Forelimb muscle (tissue), 1 donor: ENCODE results near the gene FBXO11. TPM values are rescaled to one million over a fixed set of nuclear protein-coding genes. Genes with fewer than 3 reads are reported as not detected.
A peak's percentile ranks its signal among the peaks of the same experiment; 100 is the strongest.

Experiments used
- DNase-seq: peaks from one replicate; pipeline ENCODE4 v3.0.0-alpha.2; 2013; ENCODE audit warnings: low read depth
- polyA plus RNA-seq: library from polyadenylated mRNA; unstranded; fragments of 120-200 nt; gene quantifications from one replicate; pipeline ENCODE4 v1.2.1, GENCODE V29; 2013; ENCODE audit not compliant: insufficient read length

FBXO11 gene
- polyA plus RNA-seq, 1 donor = 47.7 TPM

DNA sequence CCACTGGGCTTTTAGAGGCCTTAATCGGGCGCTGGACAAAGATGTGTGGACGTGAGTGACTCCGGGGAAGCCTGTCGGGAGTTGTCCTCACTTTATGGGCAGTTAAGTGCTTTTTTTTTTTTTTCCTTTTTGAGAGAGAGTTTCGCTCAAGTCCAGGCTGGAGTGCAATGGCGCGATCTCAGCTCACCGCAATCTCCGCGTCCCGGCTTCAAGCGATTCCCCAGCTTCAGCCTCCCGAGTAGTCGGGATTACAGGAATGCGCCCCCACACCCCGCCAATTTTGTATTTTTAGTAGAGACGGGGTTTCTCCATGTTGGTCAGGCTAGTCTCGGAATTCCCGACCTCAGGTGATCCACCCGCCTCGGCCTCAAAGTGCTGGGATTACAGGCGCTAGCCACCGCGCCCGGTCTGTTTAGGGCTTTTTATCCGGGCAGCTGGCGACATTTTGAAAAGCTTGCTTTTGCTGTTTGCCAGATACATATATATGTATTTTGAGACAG lies 121.9 kb downstream of the FBXO11 start:
- no peak for DNase-seq

DNA sequence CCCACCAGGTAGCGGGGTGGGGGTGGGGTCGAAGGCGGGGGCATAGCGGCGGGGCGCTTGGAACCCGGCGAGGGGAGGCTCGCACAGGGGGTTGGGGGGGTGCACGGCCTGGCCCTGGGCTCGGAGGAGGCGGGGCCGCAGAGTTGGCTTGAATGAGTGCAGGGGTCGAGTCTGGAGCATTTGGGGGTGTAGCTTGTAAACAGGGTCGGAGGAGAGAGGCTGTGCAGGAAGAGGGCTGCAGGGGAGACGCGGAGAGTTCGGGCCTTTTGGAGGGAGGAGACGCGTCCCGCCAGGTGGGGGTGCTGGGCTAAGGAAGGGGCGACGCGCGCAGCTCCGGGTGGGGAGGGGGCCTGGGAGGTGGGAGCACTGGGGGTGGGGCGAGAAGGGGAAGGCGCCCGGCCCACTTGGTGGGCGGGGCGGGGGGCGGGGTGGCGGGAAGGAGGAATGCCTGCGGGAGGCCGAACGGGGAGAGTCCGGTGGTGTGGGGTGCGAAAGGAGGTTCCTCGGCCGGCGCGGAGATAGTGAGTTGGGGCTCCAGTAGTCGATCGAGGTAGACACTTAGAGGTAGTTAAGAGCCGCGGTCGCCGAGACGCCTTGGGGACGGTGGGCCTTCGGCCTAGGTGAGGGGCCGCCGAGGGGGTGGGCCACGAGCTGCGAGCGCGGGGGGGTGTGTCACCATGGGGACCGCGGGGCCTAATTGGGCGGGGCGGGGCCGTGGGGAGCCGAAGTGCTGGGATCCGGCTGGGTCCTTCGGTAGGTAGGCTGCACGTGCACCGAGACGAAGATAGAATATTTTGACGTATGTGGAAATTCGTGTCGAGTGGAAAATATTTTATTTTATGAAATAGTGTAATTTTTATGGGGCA lies 122.6 kb downstream of the FBXO11 start:
- no peak for DNase-seq

GRCh38 chr2:47782671-47783485 lies 123.4 kb downstream of the FBXO11 start, which contains the start of gene MSH6:
TSS of gene MSH6 (plus strand) at chr2:47783145. CDS start at chr2:47783234, 89 bp downstream.
- peak; percentile 65 for DNase-seq

- no peak for DNase-seq
Measured at GRCh38 chr2:47782381-47782670, 124.0 kb downstream of the FBXO11 start.

DNA sequence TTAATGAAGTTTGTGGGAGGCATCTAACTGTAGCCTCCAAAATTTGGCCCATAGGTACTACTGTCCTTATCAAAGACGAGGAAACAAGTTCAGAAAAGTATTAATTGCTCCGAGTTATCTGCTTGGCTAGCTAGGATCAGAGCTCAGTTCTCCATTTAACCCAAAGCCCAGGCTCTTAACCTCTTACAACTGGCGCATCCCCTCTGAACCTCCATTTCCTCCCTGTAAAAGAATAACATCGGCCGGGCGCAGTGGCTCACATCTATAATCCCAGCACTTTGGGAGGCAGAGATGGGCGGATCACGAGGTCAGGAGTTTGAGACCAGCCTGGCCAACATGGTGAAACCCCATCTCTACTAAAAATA lies 126.9 kb downstream of the FBXO11 start:
- DNase-seq = no peak

DNA sequence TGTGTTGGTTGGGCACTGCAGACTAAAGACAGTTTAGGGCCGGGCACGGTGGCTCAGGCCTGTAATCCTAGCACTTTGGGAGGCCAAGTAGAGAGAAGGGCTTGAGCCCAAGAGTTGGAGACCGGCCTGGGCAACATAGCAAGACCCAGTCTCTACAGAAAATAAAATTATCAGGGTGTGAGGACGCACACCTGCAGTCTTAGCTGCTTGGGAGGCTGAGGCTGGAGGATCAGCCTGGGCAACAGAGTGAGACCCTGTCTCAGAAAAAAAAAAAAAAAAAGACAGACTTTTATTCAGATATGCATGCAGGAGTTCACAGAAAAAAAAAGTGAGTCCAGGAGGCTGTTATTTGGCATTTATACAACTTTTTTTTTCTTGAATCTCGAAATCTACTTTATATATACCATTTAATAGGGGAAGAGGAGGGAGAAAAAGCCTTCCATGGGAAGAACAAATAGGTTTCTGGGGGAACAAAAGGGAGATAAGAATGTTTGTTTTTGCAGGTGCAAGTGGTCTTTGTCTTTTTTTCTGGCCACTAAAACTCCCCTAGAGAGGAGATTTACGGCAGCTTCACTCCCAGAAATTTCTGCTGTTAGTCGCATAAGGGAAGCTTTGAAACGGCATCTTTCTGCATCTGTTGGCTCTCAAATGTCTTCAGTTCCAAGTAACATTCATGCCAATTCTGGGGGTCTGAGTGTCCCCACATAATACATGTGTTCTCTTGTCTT lies 127.4 kb downstream of the FBXO11 start:
- DNase-seq = no peak

DNA sequence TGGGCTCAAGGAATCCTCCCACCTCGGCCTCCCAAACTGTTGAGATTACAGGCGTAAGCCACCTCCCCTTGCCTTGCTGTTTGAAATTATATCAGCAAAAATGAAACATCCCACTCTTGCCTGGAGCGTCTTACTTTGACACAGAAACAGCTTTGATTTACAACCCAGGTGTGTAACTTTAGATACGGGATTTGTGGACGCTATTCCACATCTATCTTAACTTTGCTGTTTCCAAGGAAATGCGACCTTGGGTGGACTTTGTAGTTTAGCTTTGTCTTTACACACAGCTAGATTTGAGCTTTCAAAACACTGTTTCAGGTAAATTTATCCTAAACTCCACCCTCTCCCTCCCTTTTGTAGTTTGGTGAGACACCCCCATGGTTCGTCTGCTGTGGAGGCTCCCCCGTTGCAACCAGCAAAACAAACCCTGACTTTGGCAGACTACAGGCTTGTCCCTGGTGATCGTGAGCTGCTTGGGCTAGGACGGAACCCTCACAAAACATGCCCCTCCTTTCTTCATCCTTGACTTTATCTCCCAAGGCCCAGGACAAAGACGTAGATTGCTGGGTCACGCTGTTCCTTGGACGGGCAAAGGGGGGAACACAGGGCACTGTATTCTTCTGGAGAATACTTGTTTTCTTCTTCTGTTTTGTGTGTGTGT lies 128.9 kb downstream of the FBXO11 start:
- no peak for DNase-seq

DNA sequence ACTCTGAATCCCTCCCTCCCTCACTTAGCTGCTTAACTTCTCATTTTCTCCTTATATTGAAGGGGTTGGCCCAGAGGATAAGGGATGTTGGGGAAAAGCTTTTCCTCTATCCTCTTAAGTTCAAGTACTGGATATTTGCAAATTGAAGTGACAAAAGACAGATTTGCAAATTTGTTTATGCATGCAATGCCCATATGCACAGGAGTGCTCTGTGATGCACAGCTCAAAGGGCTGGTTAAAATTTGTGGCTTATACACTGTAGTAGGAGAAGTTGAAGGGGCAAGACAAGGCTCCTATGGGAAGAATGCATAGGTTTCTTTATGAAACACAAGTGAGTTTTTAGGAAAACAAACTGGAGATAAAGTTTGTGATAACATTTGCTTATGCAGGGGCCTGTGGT lies 131.7 kb downstream of the FBXO11 start:
- DNase-seq = no peak

- DNase-seq = no peak
Measured at GRCh38 chr2:47772343-47772742, 134.0 kb downstream of the FBXO11 start.

GRCh38 chr2:47771211-47771610 lies 135.1 kb downstream of the FBXO11 start:
- DNase-seq = no peak

DNA sequence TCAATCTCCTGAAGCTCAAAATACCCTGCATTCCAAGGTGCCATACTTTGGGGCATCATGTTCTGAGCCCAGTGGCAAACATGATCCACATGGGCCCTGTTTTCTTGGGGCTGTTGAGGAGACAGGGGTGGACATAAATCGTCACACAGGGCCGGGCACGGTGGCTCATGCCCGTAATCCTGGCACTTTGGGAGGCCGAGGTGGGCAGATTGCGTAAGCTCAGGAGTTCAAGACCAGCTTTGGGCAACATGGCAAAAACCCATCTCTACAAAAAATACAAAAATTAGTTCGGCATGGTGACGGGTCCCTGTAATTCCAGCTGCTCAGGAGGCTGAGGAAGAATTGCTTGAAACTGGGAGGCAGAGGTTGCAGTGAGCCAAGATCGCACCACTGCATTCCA lies 137.0 kb downstream of the FBXO11 start:
- no peak for DNase-seq

DNA sequence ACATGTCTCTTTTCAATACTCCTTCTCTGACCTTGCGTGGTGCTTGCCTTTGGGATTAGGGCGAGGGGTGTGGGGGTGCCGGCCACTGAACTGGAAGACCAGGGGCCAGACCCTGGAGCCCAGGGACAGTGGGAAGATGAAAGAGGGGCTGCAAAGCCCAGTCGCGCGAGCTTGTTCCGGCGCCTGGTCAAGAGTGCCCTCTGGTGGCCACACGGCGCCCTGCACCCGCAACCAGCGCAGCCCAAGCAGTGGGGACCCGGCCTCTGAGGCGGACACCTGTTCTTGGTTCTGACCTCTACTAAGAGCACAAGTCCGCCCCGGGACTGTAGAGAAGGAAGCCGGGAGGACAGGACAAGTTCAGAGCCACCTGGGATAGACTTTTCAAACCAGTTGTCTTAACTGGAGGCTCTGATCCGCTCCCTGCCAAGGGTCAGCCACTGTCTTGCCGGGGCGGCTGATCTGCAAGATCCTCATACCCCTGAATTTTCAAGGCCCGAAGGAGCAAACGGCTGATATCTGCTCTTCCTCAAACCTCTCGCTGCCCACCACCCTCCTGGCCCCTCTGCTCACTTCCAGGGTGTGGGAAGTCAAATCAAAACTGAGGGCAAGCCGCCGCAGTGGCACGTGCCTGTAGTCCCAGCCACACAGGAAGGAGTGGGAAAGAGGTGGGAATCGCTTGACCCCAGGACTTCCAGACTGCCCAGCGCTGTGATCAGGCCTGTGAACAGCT lies 138.3 kb downstream of the FBXO11 start:
- DNase-seq = no peak

DNA sequence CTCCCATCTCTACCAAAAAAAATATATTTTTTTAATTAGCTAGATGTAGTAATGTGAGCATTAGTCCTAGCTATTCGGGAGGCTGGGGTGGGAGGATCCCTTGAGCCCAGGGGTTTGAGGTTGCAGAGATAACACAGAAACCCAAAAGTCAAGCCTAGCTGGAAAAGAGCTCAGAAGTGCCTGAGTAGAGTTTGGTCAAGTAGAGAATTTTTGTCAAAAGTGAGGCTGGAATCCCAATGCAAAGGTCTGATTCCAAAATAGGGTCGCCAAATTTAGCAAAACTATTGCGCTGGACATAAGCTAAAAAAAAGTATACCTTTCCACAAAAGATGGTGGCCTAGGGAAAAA lies 138.8 kb downstream of the FBXO11 start:
- no peak for DNase-seq

DNA sequence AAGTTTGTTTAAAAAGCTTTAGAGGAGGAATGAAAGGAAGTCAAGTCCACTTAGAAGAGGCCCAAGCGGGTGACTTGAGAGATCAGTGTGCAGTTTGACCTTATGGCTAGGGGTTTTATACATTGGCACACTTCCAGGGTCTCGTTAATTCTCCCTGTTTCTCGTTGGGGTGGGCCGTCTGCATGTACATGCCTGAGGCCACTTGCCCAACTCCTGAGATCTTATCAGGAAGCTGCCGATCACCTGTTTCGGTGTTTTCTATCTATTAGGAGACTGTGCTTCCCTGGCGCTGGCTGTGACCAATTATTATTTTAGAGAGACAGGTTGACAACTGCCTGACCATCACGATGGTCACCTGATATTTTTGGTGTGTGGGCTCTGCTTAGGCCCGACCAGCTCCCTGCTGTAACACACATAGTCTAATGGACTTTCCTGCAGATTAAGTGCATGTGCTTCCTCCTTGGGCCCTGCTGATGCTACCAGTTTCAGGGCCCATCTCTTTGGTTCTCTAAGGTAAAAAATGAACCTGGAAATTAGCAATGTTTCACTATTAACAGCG lies 154.4 kb downstream of the FBXO11 start:
- no peak for DNase-seq

DNA sequence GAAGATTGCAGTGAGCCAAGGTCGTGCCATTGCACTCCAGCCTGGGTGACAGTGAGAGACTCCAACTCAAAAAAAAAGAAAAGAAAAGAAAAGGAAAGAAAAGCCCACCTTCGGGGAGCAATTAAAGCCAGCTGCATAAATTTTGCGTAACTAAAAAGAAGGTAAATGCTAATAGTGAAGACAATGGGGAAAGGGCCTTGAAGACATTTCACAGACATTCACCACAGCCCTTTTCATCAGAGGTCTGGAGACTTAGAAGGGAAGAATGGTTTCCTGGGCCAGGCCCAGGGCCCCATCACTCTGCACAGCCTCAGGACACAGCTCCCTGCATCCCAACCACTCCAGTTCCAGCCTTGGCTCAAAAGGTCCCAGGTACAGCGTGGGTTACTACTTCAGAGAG lies 158.4 kb downstream of the FBXO11 start:
- DNase-seq = no peak

DNA sequence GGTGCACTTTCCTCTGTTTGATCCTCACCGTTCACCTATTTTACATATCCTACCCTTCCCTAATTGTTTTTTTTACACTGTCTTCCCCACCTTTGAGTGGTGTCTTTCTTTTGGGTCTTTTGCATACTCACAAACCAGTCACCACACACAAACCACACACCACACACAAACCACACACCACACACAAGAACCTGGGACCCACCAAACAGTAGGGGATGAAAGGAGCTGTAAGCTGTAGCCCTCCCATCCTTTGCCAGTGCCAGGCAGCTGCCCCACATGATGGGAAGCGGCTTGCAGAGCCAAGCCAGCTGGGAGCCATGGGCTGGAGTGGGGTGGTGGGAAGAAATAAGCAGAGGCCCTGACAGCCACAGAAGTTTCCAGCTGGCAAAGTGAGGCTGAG lies 162.2 kb downstream of the FBXO11 start:
- no peak for DNase-seq

DNA sequence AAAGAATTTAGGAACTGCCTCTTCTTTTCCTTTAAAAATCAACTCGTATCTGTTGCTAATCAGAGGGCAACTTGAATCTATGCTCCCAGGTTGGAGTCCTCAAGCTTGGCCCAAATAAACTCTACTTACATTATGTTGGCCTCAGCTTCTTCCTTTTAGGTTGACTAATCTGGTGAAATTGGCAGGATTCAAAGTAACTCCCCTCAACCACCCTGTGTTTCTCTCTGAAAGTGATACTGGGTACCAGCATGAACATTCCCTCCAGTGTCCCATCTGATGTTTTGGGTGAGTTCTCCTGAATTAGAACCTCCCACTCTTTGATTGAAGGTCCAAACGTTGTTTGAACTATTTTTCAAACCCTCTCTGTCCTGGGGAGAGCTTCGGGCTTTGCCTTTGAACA lies 164.7 kb downstream of the FBXO11 start:
- DNase-seq = no peak

DNA sequence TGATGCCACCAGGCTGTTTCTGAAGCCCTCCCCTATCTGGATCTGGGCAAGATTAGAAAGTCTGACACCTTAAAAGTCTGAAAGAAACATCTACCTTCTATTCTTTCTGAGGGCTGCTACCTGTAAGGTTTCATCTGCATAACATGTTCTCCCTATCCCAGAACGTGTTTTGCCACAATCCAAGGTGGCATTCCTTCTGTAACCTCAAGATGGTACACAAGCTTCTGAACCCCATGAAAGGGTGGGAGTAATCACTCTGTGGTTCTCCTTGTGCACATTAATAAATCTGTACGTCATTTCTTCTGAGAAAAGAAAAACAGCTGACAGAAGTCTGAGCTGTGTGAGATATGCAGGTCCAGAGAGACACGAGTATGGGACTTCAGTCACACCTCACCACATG lies 165.2 kb downstream of the FBXO11 start:
- no peak for DNase-seq
